Mesendoderm (in vitro differentiated cells): ENCODE data around the gene PRKCA.

Experiments
- DNase-seq: peaks from one replicate; pipeline ENCODE4 v3.0.0; 2013
- H2AK5ac ChIP-seq: 2 replicates; pipeline ENCODE4 v1.6.1; 2013; ENCODE audit warnings: low read length, inconsistent platforms
- H2BK120ac ChIP-seq: 2 replicates; pipeline ENCODE4 v1.6.1; 2013; ENCODE audit warnings: low read depth, mild to moderate bottlenecking, low read length, moderate library complexity, mixed read lengths
- H2BK15ac ChIP-seq: replicated peaks from 2 replicates; pipeline ENCODE4 v1.6.1; 2013; ENCODE audit warnings: low read depth, mild to moderate bottlenecking, moderate library complexity
- H2BK5ac ChIP-seq: 2 replicates; pipeline ENCODE4 v1.6.1; 2013; ENCODE audit warnings: low read length, inconsistent platforms
- H3K18ac ChIP-seq: 2 replicates; pipeline ENCODE4 v1.6.1; 2013; ENCODE audit warnings: mild to moderate bottlenecking, low read length, mixed read lengths
- H3K23ac ChIP-seq: one replicate; pipeline ENCODE4 v1.6.1; 2013; ENCODE audit warnings: low read length
- H3K27ac ChIP-seq: 2 replicates; pipeline ENCODE4 v1.5.1; 2013; ENCODE audit warnings: low read depth, mild to moderate bottlenecking, inconsistent platforms, low read length, moderate library complexity
- H3K27me3 ChIP-seq: 2 replicates; pipeline ENCODE4 v1.6.1; 2013; ENCODE audit warnings: low read length, control low read depth, mild to moderate bottlenecking, inconsistent platforms; ENCODE audit not compliant: insufficient read depth, poor library complexity
- H3K36me3 ChIP-seq: 2 replicates; pipeline ENCODE4 v1.6.1; 2013; ENCODE audit warnings: low read length, inconsistent platforms; ENCODE audit not compliant: control insufficient read depth, insufficient read depth
- H3K4ac ChIP-seq: one replicate; pipeline ENCODE4 v1.6.1; 2013; ENCODE audit warnings: low read depth, mild to moderate bottlenecking, low read length, moderate library complexity
- H3K4me1 ChIP-seq: 2 replicates; pipeline ENCODE4 v1.6.1; 2013; ENCODE audit warnings: low read depth, low read length, inconsistent platforms; ENCODE audit not compliant: control insufficient read depth
- H3K4me2 ChIP-seq: 2 replicates; pipeline ENCODE4 v1.6.1; 2013; ENCODE audit warnings: low read length
- H3K4me3 ChIP-seq: 2 replicates; pipeline ENCODE4 v1.5.1; 2013; ENCODE audit warnings: mild to moderate bottlenecking, low read length
- H3K56ac ChIP-seq: one replicate; pipeline ENCODE4 v1.6.1; 2013; ENCODE audit warnings: low read length
- H3K79me1 ChIP-seq: 2 replicates; pipeline ENCODE4 v1.6.1; 2013; ENCODE audit warnings: low read length, inconsistent platforms
- H3K79me2 ChIP-seq: 2 replicates; pipeline ENCODE4 v1.6.1; 2013; ENCODE audit warnings: mild to moderate bottlenecking, low read length; ENCODE audit not compliant: control insufficient read depth, insufficient read depth
- H3K9ac ChIP-seq: 2 replicates; pipeline ENCODE4 v1.6.1; 2013; ENCODE audit warnings: low read length, inconsistent platforms
- H4K5ac ChIP-seq: one replicate; pipeline ENCODE4 v1.6.1; 2013; ENCODE audit warnings: low read length
- H4K8ac ChIP-seq: one replicate; pipeline ENCODE4 v1.6.1; 2013; ENCODE audit warnings: low read depth, mild to moderate bottlenecking, control low read depth, low read length, moderate library complexity
- WGBS: extraction: QIAGEN DNeasy Blood & Tissue Kit; methylation state at CpG from one replicate; pipeline ENCODE4 v1.1.7; 2013; ENCODE audit warnings: low lambda C conversion rate, missing lambda C conversion rate; ENCODE audit not compliant: insufficient coverage; ENCODE audit errors: extremely low coverage; 5-methylcytosine and 5-hydroxymethylcytosine counted together

The PRKCA gene

DNA sequence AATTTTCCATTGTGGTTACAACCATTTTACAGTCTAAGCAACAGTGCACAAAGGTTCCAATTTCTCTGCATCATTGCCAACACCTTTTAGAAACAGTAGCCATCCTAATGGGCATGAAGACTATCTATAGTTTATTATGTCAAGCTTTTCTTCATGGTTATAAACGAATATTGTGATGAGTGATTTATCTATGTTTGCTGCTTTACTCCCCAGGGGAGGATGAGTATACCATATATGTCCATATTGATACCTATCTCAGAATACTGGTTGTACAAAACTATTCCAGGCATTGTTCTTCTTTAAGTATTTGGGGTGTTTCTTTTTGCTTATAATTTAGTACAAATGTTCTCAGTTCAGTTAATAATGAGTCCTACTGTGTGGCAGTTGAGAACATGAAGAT, 98.3 kb downstream of the PRKCA start:
- Histone ChIP-seq H3K27me3 (no peaks in the 10 kb centered on the region), H3K23ac (no peak overlapping the region), H2BK15ac (no peak overlapping the region), H4K8ac (no peak overlapping the region), H3K56ac (no peak overlapping the region), H3K9ac (no peak overlapping the region), H3K79me1 (no peaks in the 10 kb centered on the region), H3K27ac (no peak overlapping the region), H2AK5ac (no peak overlapping the region), H2BK120ac (no peak overlapping the region), H4K5ac (no peak overlapping the region), H3K18ac (no peak overlapping the region), H3K4me3 (no peak overlapping the region), H2BK5ac (no peak overlapping the region), H3K79me2 (no peaks in the 10 kb centered on the region), H3K4me1 (no peaks in the 10 kb centered on the region), H3K4ac (no peak overlapping the region), H3K4me2 (no peak overlapping the region), H3K36me3 (no peaks in the 10 kb centered on the region)
- no CpG with 5 or more reads among the region's 1 CpG for WGBS
- DNase-seq: no peak

DNA sequence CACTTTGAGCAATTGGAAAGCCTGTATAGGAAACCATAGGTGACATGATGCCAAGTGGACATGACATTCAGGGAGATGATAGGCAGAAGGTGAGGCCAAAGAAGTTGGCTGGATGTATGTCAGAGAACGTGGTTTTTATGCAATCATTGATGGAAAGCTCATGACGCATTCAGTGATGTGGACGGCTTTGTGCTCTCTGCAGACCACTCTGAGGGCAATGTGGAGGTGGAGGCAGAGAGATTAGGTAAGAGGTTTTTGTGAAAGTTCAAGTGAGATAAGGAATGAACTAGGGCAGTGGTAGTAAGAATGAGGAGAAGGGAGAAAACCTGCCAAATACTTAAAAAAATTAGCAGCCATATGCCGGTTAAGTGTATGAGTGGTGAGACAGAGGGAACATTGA, 99.0 kb downstream of the PRKCA start:
- Histone ChIP-seq H3K4me1 (no peaks in the 10 kb centered on the region), H3K4me3 (no peak overlapping the region), H3K27me3 (no peaks in the 10 kb centered on the region), H2BK15ac (no peak overlapping the region), H2AK5ac (no peak overlapping the region), H3K79me2 (no peaks in the 10 kb centered on the region), H4K8ac (no peak overlapping the region), H3K36me3 (no peaks in the 10 kb centered on the region), H3K9ac (no peak overlapping the region), H3K56ac (no peak overlapping the region), H3K79me1 (no peaks in the 10 kb centered on the region), H2BK5ac (no peak overlapping the region), H2BK120ac (no peak overlapping the region), H4K5ac (no peak overlapping the region), H3K4me2 (no peak overlapping the region), H3K18ac (no peak overlapping the region), H3K4ac (no peak overlapping the region), H3K27ac (no peak overlapping the region), H3K23ac (no peak overlapping the region)
- WGBS: no CpG with 5 or more reads among the region's 4 CpGs
- no peak for DNase-seq

DNA sequence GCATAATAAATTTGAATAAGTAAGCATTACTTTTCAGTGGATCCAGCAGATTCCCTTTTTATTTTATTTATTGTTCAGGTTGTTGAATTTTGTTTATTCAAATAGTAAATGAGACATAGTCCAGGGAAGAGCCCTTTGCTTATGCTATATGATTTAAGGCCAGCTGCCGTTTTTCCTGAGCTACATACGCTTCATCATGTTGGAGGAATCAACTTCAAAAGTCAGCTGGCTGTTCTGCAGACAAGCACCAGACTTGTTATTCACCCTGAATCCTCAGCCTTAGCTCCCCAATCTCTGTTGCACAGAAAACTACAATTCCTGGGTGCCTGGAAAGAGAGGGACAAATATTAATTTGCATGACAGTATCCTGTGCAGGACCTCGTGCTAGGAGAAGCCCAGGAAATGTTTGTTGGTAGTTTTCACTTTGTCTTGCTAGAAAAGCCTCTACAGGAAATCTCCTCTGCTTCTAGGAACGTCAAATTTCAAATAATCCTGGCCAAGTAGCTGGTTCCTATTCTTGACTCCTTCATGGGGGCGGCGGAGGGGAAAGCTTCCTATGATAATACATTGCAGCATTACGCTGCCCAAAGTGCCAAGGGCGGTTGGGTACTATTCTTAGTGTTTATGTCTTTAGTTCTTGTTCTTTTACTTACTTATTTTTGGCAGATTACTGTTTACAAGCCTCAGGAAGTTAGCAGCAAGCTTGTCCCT, 101.6 kb downstream of the PRKCA start:
- no peak overlapping the region for H3K4me2 ChIP-seq
- no peak for DNase-seq
- H3K18ac ChIP-seq: no peak overlapping the region
- no peak overlapping the region for H3K9ac ChIP-seq
- no peak overlapping the region for H2BK15ac ChIP-seq
- H3K27me3 ChIP-seq: no peaks in the 10 kb centered on the region
- H2BK120ac ChIP-seq: no peak overlapping the region
- WGBS: no CpG with 5 or more reads among the region's 8 CpGs
- no peaks in the 10 kb centered on the region for H3K4me1 ChIP-seq
- no peak overlapping the region for H3K56ac ChIP-seq
- H3K4me3 ChIP-seq: no peak overlapping the region
- H3K4ac ChIP-seq: no peak overlapping the region
- no peak overlapping the region for H3K27ac ChIP-seq
- H3K36me3 ChIP-seq: no peaks in the 10 kb centered on the region
- H4K8ac ChIP-seq: no peak overlapping the region
- no peaks in the 10 kb centered on the region for H3K79me1 ChIP-seq
- no peak overlapping the region for H3K23ac ChIP-seq
- H3K79me2 ChIP-seq: no peaks in the 10 kb centered on the region
- H4K5ac ChIP-seq: no peak overlapping the region
- H2AK5ac ChIP-seq: no peak overlapping the region
- no peak overlapping the region for H2BK5ac ChIP-seq

DNA sequence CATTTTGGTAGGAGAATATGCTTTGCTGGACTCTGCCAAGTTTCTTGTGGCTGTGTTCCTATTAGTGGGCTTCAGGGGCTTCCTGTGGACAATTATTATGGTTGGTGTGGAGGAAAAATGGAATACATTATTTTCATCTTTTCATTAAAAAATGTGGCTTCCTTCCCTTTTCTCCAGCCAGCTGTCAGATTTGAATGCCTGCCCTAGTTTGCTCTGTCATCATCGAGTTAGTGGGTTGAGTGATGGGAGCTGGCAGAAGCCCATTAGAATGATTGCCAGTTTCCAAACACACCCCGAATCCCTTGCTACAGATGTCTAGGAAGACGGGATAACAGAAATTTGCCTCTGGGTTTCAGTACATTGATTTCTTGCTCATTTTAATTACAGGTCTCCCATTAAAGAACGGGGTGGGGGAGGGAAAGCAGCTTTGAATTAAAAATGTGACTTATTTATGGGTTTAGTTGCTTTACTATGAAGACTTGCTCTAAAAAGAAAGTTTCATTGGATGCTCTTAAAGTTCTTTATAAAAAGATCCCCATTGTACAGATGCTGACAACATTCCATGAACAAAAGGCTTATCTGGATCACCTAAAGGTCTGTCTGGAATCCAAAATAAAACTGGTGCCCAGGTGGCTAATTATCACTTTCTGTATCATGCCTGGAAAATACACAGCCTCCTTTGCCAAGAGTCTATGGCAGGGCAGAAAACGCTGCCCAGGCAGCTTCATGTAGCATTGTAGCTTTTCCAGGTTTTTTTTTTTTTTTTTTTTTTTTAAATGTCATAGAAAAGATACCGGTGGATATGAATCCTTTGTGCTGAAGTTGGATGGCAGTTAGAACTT, 103.6 kb downstream of the PRKCA start:
- no peak overlapping the region for H3K27ac ChIP-seq
- no peak overlapping the region for H3K56ac ChIP-seq
- no peak overlapping the region for H3K23ac ChIP-seq
- H3K4me2 ChIP-seq: no peak overlapping the region
- H2BK120ac ChIP-seq: no peak overlapping the region
- no peaks in the 10 kb centered on the region for H3K79me1 ChIP-seq
- no peak overlapping the region for H4K8ac ChIP-seq
- H3K27me3 ChIP-seq: no peaks in the 10 kb centered on the region
- no peak overlapping the region for H2BK15ac ChIP-seq
- H3K18ac ChIP-seq: no peak overlapping the region
- H3K4me3 ChIP-seq: no peak overlapping the region
- DNase-seq: no peak
- no CpG with 5 or more reads among the region's 6 CpGs for WGBS
- no peak overlapping the region for H3K9ac ChIP-seq
- no peaks in the 10 kb centered on the region for H3K36me3 ChIP-seq
- no peaks in the 10 kb centered on the region for H3K79me2 ChIP-seq
- no peaks in the 10 kb centered on the region for H3K4me1 ChIP-seq
- no peak overlapping the region for H3K4ac ChIP-seq
- H4K5ac ChIP-seq: no peak overlapping the region
- H2AK5ac ChIP-seq: no peak overlapping the region
- no peak overlapping the region for H2BK5ac ChIP-seq

DNA sequence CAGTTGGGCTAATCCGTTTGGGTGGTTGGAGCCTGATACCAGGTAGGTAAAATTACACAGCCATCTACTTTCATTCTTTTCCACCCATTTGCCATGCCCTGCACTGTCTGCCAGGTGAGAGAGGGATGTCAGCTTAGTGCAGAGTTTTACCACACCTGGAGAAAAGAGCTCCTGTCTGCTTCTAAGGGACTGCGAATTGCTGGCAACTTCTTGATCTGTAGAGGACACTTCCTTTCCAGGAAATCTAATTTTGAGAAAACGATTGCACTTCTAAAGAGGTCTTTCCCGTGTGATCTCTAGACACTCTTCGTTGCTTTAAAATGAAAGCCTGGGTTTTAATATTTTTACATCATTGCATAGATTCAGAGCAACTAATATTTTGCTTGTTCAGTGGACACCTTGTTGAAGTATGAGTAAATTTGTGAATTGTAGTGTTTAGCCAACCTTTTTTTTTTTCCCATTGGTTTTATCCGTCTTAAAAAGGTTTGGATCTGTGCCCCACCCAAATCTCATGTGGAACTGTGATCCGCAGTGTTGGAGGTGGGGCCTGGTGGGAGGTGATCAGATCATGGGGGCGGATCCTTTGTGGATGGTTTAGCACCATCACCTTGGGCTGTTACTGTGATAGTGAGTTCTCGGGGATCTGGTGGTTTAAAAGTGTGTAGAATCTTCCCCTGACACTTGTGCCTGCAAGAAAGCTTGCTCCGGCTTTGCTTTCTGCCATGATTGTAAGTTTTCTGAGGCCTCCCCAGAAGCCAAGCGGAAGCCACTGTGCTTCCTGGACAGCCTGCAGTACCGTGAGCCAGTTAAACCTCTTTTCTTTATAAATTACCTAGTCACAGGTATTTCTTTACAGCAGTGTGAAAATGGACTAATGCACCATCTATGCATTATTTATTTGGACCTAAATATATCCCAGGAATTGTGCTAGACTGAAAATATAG, 104.6 kb downstream of the PRKCA start:
- DNase-seq: no peak
- WGBS: no CpG with 5 or more reads among the region's 12 CpGs

More for the DNA sequence above, 104.6 kb downstream of the PRKCA start:
- Histone ChIP-seq H4K5ac (no peak overlapping the region), H3K79me1 (no peaks in the 10 kb centered on the region), H2BK15ac (no peak overlapping the region), H2BK120ac (no peak overlapping the region), H3K27me3 (no peaks in the 10 kb centered on the region), H4K8ac (no peak overlapping the region), H3K27ac (no peak overlapping the region), H3K4me1 (no peaks in the 10 kb centered on the region), H3K23ac (no peak overlapping the region), H3K4me3 (no peak overlapping the region), H2BK5ac (no peak overlapping the region), H3K9ac (no peak overlapping the region), H3K4me2 (no peak overlapping the region), H3K79me2 (no peaks in the 10 kb centered on the region), H3K4ac (no peak overlapping the region), H3K56ac (no peak overlapping the region), H2AK5ac (no peak overlapping the region), H3K36me3 (no peaks in the 10 kb centered on the region), H3K18ac (no peak overlapping the region)
